Keratinocyte (primary cell): ENCODE results near the gene AGPAT3. TPM values are rescaled to one million over a fixed set of nuclear protein-coding genes. Genes with fewer than 3 reads are reported as not detected.

Source experiments
- DNase-seq: peaks from one replicate; pipeline ENCODE4 v3.0.0-alpha.2; 2011; ENCODE audit warnings: low read depth, missing footprints, low spot score
- FAIRE-seq: peaks from 2 replicates; lab custom pipeline; 2011; peaks lifted over from hg19 to GRCh38; lab: Jason Lieb, UNC
- H2AFZ ChIP-seq: 2 replicates; pipeline ENCODE4 v1.6.0; 2012; ENCODE audit warnings: low read length, control low read depth, inconsistent platforms; ENCODE audit not compliant: control insufficient read depth
- H3K27ac ChIP-seq: 2 replicates; pipeline ENCODE4 v1.5.1; 2011; ENCODE audit warnings: low read length; ENCODE audit not compliant: control insufficient read depth, insufficient read depth
- H3K27me3 ChIP-seq: 3 replicates; pipeline ENCODE4 v1.6.0; 2011; ENCODE audit warnings: low read length; ENCODE audit not compliant: control insufficient read depth, insufficient read depth; ENCODE audit errors: extremely low read depth
- H3K36me3 ChIP-seq, 2 experiments: 2 replicates in 1 of 2; 3 replicates in 1 of 2; pipeline ENCODE4 v1.5.1; 2011; ENCODE audit warnings: low read length in 2 of 2, mild to moderate bottlenecking in 1 of 2; ENCODE audit not compliant: control insufficient read depth in 2 of 2, insufficient read depth in 2 of 2; ENCODE audit errors: extremely low read depth in 1 of 2
- H3K4me1 ChIP-seq: 3 replicates; pipeline ENCODE4 v1.5.1; 2011; ENCODE audit warnings: low read length; ENCODE audit not compliant: control insufficient read depth, insufficient read depth; ENCODE audit errors: extremely low read depth
- H3K4me2 ChIP-seq: 3 replicates; pipeline ENCODE4 v1.6.0; 2011; ENCODE audit warnings: low read depth, low read length; ENCODE audit not compliant: control insufficient read depth, insufficient read depth; ENCODE audit errors: extremely low read depth
- H3K4me3 ChIP-seq, 3 experiments: fragments of 200-600 bp in 1 of 3; sonication (generic) in 1 of 3; 2 replicates in 2 of 3; 3 replicates in 1 of 3; pipeline ENCODE4 v1.5.1; 2011 to 2016; ENCODE audit warnings: low read length in 3 of 3, mild to moderate bottlenecking in 3 of 3, control low read depth in 2 of 3, inconsistent platforms in 1 of 3, low read depth in 1 of 3, mixed read lengths in 1 of 3, mixed run types in 1 of 3, moderate library complexity in 1 of 3; ENCODE audit not compliant: control insufficient read depth in 2 of 3, insufficient read depth in 2 of 3; ENCODE audit errors: extremely low read depth in 1 of 3
- H3K79me2 ChIP-seq: 2 replicates; pipeline ENCODE4 v1.6.0; 2012; ENCODE audit warnings: low read length; ENCODE audit not compliant: control insufficient read depth, insufficient read depth
- H3K9ac ChIP-seq: 3 replicates; pipeline ENCODE4 v1.6.0; 2011; ENCODE audit warnings: low read length; ENCODE audit not compliant: control insufficient read depth, insufficient read depth; ENCODE audit errors: extremely low read depth
- H3K9me1 ChIP-seq: 3 replicates; pipeline ENCODE4 v1.6.0; 2011; ENCODE audit warnings: low read length; ENCODE audit not compliant: control insufficient read depth, insufficient read depth; ENCODE audit errors: extremely low read depth
- H3K9me3 ChIP-seq: 2 replicates; pipeline ENCODE4 v1.5.1; 2012; ENCODE audit warnings: low read depth, low read length; ENCODE audit not compliant: control insufficient read depth
- H4K20me1 ChIP-seq: 3 replicates; pipeline ENCODE4 v1.6.0; 2011; ENCODE audit warnings: low read length; ENCODE audit not compliant: control insufficient read depth, insufficient read depth; ENCODE audit errors: extremely low read depth
- EZH2 ChIP-seq: IDR thresholded peaks from one replicate; pipeline ENCODE4 v1.6.1; 2012; ENCODE audit warnings: inconsistent platforms, mild to moderate bottlenecking, low read length, moderate library complexity
- dilution Hi-C: fragments of 300-500 bp; cut with MboI; formaldehyde crosslinking; loops from one replicate; pipeline ENCODE4 v1.7.0; 2020; ENCODE audit warnings: low sequenced_read_pairs; ENCODE audit not compliant: extremely low pct_ligation_motif_present
- polyA plus RNA-seq, 5 experiments: library from polyadenylated mRNA; depleted of rRNA in 3 of 5; stranded (reverse) in 3 of 5; stranded (forward) in 1 of 5; unstranded in 1 of 5; fragments of >200 nt; gene quantifications; 1 replicate in 1 of 5; 2 replicates in 3 of 5; 3 replicates in 1 of 5; pipeline versions ENCODE4 v1.2.1 to v1.2.3, GENCODE V29; 2011 to 2012; ENCODE audit warnings: missing spikeins in 2 of 5, low read depth in 1 of 5, low replicate concordance in 1 of 5
- TF ChIP-seq, protein P1 (sequence below), 3 experiments: IDR thresholded peaks in 1 of 3; conservative IDR thresholded peaks in 1 of 3; optimal IDR thresholded peaks in 1 of 3; 2 replicates in 2 of 3; 3 replicates in 1 of 3; pipeline versions ENCODE3 to v1.5.1; 2011; ENCODE audit warnings: low read length in 3 of 3, mild to moderate bottlenecking in 3 of 3, moderate library complexity in 2 of 3, control low read depth in 1 of 3, inconsistent platforms in 1 of 3; ENCODE audit not compliant: insufficient read depth in 2 of 3; ENCODE audit errors: extremely low read depth in 1 of 3

The AGPAT3 gene
- polyA plus RNA-seq, 1 donor (not counting 4 experiments of a cell fraction or from before 2014, with no cell fraction given): 21.7 TPM

DNA sequence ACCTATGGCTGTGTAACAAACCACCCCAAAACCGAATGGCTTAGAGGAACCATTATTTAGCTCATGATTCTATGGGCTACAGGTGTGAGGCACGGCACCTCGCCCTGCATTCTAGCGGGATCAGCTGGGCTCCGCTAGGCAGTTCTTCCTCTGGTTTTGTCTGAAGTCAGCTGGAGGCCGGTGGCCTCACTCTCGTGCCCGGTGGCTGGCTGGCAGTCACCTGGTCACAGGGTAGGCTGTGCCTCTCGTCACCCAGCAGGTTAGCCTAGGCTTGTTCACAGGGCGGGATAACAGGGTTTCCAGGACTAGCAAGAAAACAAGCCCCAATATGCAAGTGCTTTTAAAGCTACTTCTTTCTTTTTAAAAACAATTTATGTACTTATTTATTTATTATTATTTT, 16.3 kb upstream of the AGPAT3 start:
- Histone ChIP-seq H3K4me1 (no peaks in the 10 kb centered on the region), H3K9me1 (no peaks in the 10 kb centered on the region), H3K36me3 (no peaks in the 10 kb centered on the region), H4K20me1 (no peaks in the 10 kb centered on the region), H2AFZ (no peak overlapping the region), H3K27ac (no peak overlapping the region), H3K27me3 (peaks cover 7% of the 10 kb centered on the region), H3K9me3 (no peaks in the 10 kb centered on the region), H3K79me2 (no peaks in the 10 kb centered on the region), H3K9ac (no peak overlapping the region), H3K4me3 (no peak overlapping the region), H3K4me2 (no peak overlapping the region)
- FAIRE-seq (no peak), DNase-seq (no peak)
- dilution Hi-C loops: no loop called here
- TF ChIP-seq, protein P1, sequence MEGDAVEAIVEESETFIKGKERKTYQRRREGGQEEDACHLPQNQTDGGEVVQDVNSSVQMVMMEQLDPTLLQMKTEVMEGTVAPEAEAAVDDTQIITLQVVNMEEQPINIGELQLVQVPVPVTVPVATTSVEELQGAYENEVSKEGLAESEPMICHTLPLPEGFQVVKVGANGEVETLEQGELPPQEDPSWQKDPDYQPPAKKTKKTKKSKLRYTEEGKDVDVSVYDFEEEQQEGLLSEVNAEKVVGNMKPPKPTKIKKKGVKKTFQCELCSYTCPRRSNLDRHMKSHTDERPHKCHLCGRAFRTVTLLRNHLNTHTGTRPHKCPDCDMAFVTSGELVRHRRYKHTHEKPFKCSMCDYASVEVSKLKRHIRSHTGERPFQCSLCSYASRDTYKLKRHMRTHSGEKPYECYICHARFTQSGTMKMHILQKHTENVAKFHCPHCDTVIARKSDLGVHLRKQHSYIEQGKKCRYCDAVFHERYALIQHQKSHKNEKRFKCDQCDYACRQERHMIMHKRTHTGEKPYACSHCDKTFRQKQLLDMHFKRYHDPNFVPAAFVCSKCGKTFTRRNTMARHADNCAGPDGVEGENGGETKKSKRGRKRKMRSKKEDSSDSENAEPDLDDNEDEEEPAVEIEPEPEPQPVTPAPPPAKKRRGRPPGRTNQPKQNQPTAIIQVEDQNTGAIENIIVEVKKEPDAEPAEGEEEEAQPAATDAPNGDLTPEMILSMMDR (optimal IDR thresholded peaks at IDR 0.05 in 1 of 3, IDR thresholded peaks at IDR 0.05 in 1 of 3, conservative IDR thresholded peaks at IDR 0.05 in 1 of 3; ENCODE audit: extremely low read depth in 1 of 3, insufficient read depth in 2 of 3, low read length in 3 of 3): no peak
- no peak for TF ChIP-seq EZH2

DNA sequence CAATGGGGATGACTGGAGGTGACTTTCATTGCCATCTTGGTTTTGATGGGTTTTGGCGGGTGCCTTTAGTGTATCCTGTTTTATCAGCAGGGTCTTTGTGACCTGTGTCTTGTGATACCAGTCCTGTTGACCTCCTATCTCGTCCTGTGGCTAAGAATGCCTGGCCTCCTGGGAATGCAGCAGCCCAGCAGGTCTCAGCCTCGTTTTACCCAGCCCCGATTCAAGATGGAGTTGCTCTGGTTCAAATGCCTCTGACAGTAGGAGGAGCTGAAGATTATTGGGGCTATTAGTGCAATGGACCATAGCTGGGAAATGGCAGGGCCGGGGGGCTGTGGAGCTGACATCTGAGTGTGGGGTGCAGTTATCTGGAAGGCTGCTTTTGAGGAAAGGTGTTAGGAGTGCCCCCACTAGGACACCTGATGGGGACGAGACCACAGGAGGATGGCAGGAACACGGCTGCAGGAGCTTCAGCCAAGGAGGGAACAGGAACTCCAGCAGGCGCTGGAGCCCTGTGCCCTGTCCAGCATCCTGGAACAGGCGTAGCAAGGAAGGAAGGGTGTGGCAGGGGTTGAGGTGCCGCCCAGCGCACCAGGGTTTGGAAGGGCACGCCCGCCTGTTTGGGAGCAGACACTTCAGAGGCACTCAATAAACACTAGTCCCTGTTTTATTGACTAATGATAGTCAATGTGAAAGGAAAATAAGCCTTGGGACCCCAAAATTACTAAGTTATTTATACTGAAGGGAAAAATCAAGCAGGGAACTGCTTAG, 15.3 kb upstream of the AGPAT3 start:
- no peak for FAIRE-seq
- dilution Hi-C loops: no loop called here
- TF ChIP-seq EZH2: no peak
- TF ChIP-seq, protein P1 (optimal IDR thresholded peaks at IDR 0.05 in 1 of 3, IDR thresholded peaks at IDR 0.05 in 1 of 3, conservative IDR thresholded peaks at IDR 0.05 in 1 of 3; ENCODE audit: extremely low read depth in 1 of 3, insufficient read depth in 2 of 3, low read length in 3 of 3): no peak

More for the DNA sequence above, 15.3 kb upstream of the AGPAT3 start:
- no peaks in the 10 kb centered on the region for H3K79me2 ChIP-seq
- H3K36me3 ChIP-seq: no peaks in the 10 kb centered on the region
- peaks cover 7% of the 10 kb centered on the region for H3K27me3 ChIP-seq
- no peak overlapping the region for H3K4me2 ChIP-seq
- H3K9me3 ChIP-seq: no peaks in the 10 kb centered on the region
- no peaks in the 10 kb centered on the region for H3K9me1 ChIP-seq
- peaks cover 4% of the 10 kb centered on the region for H4K20me1 ChIP-seq
- H3K27ac ChIP-seq: no peak overlapping the region
- H3K4me1 ChIP-seq: no peaks in the 10 kb centered on the region
- DNase-seq: no peak
- H3K9ac ChIP-seq: no peak overlapping the region
- H3K4me3 ChIP-seq: no peak overlapping the region
- no peak overlapping the region for H2AFZ ChIP-seq
